Naive thymus-derived CD4-positive, alpha-beta T cell (primary cell): ENCODE measurements around the gene PDE5A. TPM values are rescaled to one million over a fixed set of nuclear protein-coding genes. Genes with fewer than 3 reads are reported as not detected.
"Not testable (repeated sequence)": the region's sequence is repeated elsewhere in the genome, so short reads cannot be mapped to it uniquely, and the experiment has no call there.

Experiments
- ATAC-seq: fragments of 150-1000 bp; cut with Tn5 transposase; 2 replicates; pipeline ENCODE4 v1.10.0; 2021; ENCODE audit warnings: mild to moderate bottlenecking, moderate library complexity
- CTCF ChIA-PET: fragments of 350-600 bp; sonication (Branson Sonifier 250); formaldehyde crosslinking; loops from one replicate; lab custom pipeline; 2021; ENCODE audit warnings: antibody characterized with exemption; lab: Charles Lee
- POLR2A ChIA-PET: fragments of 350-600 bp; sonication (Branson Sonifier 250); formaldehyde crosslinking; loops from one replicate; lab custom pipeline; 2021; ENCODE audit warnings: antibody characterized with exemption, inconsistent platforms; lab: Charles Lee
- DNase-seq, 9 donors: peaks; one replicate each; pipeline versions ENCODE4 v3.0.0 to v3.0.0-alpha.2; 2020 to 2022; ENCODE audit warnings: mixed read lengths in 1 of 9
- H3K27ac ChIP-seq: one replicate; pipeline ENCODE4 v1.7.0; 2013; ENCODE audit warnings: mild to moderate bottlenecking, low read depth, low read length, moderate library complexity
- H3K27me3 ChIP-seq, 2 donors: one replicate each; pipeline ENCODE4 v1.7.0; 2013; ENCODE audit warnings: low read length in 2 of 2, mild to moderate bottlenecking in 2 of 2, moderate library complexity in 2 of 2; ENCODE audit not compliant: control insufficient read depth in 2 of 2, insufficient read depth in 2 of 2
- H3K36me3 ChIP-seq, 3 experiments: 1 replicate in 2 of 3; 2 replicates in 1 of 3; pipeline ENCODE4 v1.7.0; 2013; ENCODE audit warnings: low read length in 3 of 3, mild to moderate bottlenecking in 3 of 3, moderate library complexity in 1 of 3; ENCODE audit not compliant: insufficient read depth in 3 of 3, control insufficient read depth in 2 of 3
- H3K4me1 ChIP-seq, 2 donors: one replicate each; pipeline ENCODE4 v1.7.0; 2013; ENCODE audit warnings: low read length in 2 of 2, mild to moderate bottlenecking in 2 of 2, moderate library complexity in 1 of 2; ENCODE audit not compliant: control insufficient read depth in 2 of 2, insufficient read depth in 2 of 2
- H3K4me3 ChIP-seq: 2 replicates; pipeline ENCODE4 v1.7.0; 2013; ENCODE audit warnings: mild to moderate bottlenecking, low read length
- H3K9me3 ChIP-seq, 3 experiments: 1 replicate in 2 of 3; 2 replicates in 1 of 3; pipeline ENCODE4 v1.7.0; 2013; ENCODE audit warnings: low read length in 3 of 3; ENCODE audit not compliant: control insufficient read depth in 2 of 3
- H3K27ac Mint-ChIP-seq, 9 donors: one replicate each; pipeline ENCODE4 v1.8.0; 2020 to 2022; ENCODE audit warnings: mixed read lengths in 9 of 9, mild to moderate bottlenecking in 8 of 9, moderate library complexity in 5 of 9, inconsistent platforms in 2 of 9
- H3K27me3 Mint-ChIP-seq, 5 donors: one replicate each; pipeline ENCODE4 v1.8.0; 2021 to 2022; ENCODE audit warnings: mixed read lengths in 5 of 5, mild to moderate bottlenecking in 1 of 5
- H3K36me3 Mint-ChIP-seq, 5 donors: one replicate each; pipeline ENCODE4 v1.8.0; 2020 to 2022; ENCODE audit warnings: mixed read lengths in 5 of 5, mild to moderate bottlenecking in 3 of 5, inconsistent platforms in 1 of 5
- H3K4me1 Mint-ChIP-seq, 7 donors: one replicate each; pipeline ENCODE4 v1.8.0; 2020 to 2022; ENCODE audit warnings: mixed read lengths in 7 of 7, mild to moderate bottlenecking in 3 of 7, inconsistent platforms in 1 of 7
- H3K4me3 Mint-ChIP-seq, 10 donors: one replicate each; pipeline ENCODE4 v1.8.0; 2020 to 2022; ENCODE audit warnings: mild to moderate bottlenecking in 10 of 10, mixed read lengths in 10 of 10, moderate library complexity in 6 of 10, inconsistent platforms in 2 of 10
- H3K9me3 Mint-ChIP-seq, 11 donors: one replicate each; pipeline ENCODE4 v1.8.0; 2020 to 2022; ENCODE audit warnings: mixed read lengths in 11 of 11, mild to moderate bottlenecking in 4 of 11, inconsistent platforms in 1 of 11, moderate library complexity in 1 of 11
- intact Hi-C, 2 donors: fragments of 100-400 bp; cut with micrococcal nuclease; formaldehyde crosslinking; loops; one replicate each; pipeline ENCODE4 v1.15.1; 2023
- polyA plus RNA-seq, 2 donors: library from polyadenylated mRNA; unstranded; fragments of 300-500 nt; fragmentation: Illumina TruSeq; gene quantifications; one replicate each; pipeline ENCODE4 v1.2.3, GENCODE V29; 2021
- total RNA-seq, 6 experiments: library from RNA in 5 of 6; stranded (reverse) in 5 of 6; gene quantifications; 1 replicate in 5 of 6; 2 replicates in 1 of 6; pipeline ENCODE4 v1.2.3 and lab custom pipeline; 2021 to 2026

PDE5A gene
- total and polyA plus RNA-seq, 7 experiments from 2014 or later, result 0.21 to 2.6 (median 0.65) TPM

DNA sequence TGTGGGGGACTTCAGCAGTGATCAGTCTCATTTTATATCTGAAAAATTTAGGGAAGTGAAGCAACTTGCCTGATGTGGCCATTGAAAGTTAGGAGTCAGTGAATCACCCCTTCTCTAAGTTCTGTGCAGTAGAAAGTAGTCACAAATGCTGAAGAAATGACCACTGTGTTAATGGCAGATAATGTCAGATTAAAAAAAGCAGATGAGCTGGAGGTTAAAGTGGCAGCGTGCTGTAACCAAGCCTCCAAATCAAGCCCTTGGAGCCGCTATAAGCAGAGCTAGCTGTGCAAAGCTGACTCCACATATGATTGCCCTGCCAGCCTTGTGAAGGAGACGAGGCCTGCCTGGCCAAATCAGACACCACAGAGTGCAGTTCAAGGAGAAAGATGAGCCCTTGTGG, 39.2 kb upstream of the PDE5A start:
- Mint-ChIP-seq H3K4me3 (no peak overlapping the region), H3K36me3 (no peaks in the 10 kb centered on the region), H3K9me3 (peaks cover 0 to 2% (median 0%) of the 10 kb centered on the region in 11 donors), H3K4me1 (peaks cover 0 to 1% (median 0%) of the 10 kb centered on the region in 7 donors), H3K27ac (no peak overlapping the region), H3K27me3 (peaks cover 12 to 24% (median 17%) of the 10 kb centered on the region in 5 donors)
- ChIA-PET CTCF (no interaction called here), POLR2A (no interaction called here)
- no peak overlapping the region for H3K4me3 ChIP-seq
- no peaks in the 10 kb centered on the region for H3K9me3 ChIP-seq
- DNase-seq, result no peak
- intact Hi-C loops, result no loop called here
- no peaks in the 10 kb centered on the region for H3K4me1 ChIP-seq
- H3K27me3 ChIP-seq, result no peaks in the 10 kb centered on the region
- no peaks in the 10 kb centered on the region for H3K36me3 ChIP-seq
- no peak overlapping the region for H3K27ac ChIP-seq
- ATAC-seq, result no peak

DNA sequence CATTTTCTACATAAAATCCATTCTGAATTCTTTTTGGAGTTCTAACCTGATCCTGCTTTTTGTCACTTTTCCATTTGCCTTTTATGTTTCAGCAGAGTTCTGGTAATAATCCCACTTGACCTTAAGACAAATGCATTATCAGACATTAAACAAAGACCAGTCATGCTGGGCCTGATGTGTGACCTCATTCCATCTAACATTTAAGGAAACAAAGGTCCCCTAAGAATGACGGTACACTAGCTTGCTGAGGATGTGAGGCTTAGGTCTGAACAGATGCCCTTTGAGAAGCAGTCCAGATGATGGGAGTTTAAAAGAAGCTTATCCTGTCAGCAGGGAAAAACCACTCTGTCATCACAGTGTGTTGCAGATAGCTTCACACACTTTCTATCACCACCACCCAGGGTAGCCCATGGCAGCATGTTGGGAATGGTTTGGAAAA, 38.1 kb upstream of the PDE5A start:
- no peaks in the 10 kb centered on the region for H3K9me3 ChIP-seq
- no peak for ATAC-seq
- DNase-seq, result no peak
- H3K27ac Mint-ChIP-seq, result no peak overlapping the region
- H3K27me3 ChIP-seq, result no peaks in the 10 kb centered on the region
- H3K36me3 Mint-ChIP-seq, result no peaks in the 10 kb centered on the region
- no peak overlapping the region for H3K4me3 ChIP-seq
- peaks cover 0 to 2% (median 0%) of the 10 kb centered on the region in 11 donors for H3K9me3 Mint-ChIP-seq
- no peaks in the 10 kb centered on the region for H3K4me1 ChIP-seq
- H3K4me1 Mint-ChIP-seq, result peaks cover 0 to 3% (median 0%) of the 10 kb centered on the region in 7 donors
- intact Hi-C loops, result no loop called here
- no peaks in the 10 kb centered on the region for H3K36me3 ChIP-seq
- H3K4me3 Mint-ChIP-seq, result no peak overlapping the region
- peaks cover 13 to 33% (median 25%) of the 10 kb centered on the region in 5 donors for H3K27me3 Mint-ChIP-seq
- H3K27ac ChIP-seq, result no peak overlapping the region
- CTCF ChIA-PET, result no interaction called here
- POLR2A ChIA-PET, result no interaction called here

DNA sequence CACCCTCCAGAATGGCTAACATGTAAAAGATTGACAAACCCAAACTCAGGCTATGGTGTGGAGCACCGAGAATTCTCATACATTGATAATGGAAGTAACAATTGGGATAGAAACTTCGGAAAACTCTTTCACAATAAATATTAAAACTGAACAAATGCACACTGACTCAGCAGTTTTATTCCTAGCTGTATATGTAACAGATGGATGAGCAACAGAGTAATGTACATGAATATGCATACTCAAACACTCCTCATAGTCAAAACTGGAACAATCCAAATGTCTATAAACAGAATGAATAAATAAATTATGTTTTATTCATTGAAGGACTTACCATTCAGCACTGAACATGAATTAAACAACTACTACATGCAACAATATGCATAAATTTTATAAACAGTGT, 37.1 kb upstream of the PDE5A start:
- H3K27ac Mint-ChIP-seq, result no peak overlapping the region
- Histone ChIP-seq H3K36me3 (no peaks in the 10 kb centered on the region), H3K4me1 (no peaks in the 10 kb centered on the region), H3K4me3 (no peak overlapping the region), H3K27ac (no peak overlapping the region), H3K27me3 (no peaks in the 10 kb centered on the region), H3K9me3 (no peaks in the 10 kb centered on the region)
- peaks cover 0 to 2% (median 0%) of the 10 kb centered on the region in 11 donors for H3K9me3 Mint-ChIP-seq
- H3K4me1 Mint-ChIP-seq, result peaks cover 0 to 3% (median 0%) of the 10 kb centered on the region in 7 donors
- POLR2A ChIA-PET, result no interaction called here
- ATAC-seq, result no peak
- peaks cover 13 to 40% (median 31%) of the 10 kb centered on the region in 5 donors for H3K27me3 Mint-ChIP-seq
- H3K4me3 Mint-ChIP-seq, result no peak overlapping the region
- intact Hi-C loops, result no loop called here
- H3K36me3 Mint-ChIP-seq, result no peaks in the 10 kb centered on the region
- DNase-seq, result no peak
- CTCF ChIA-PET, result no interaction called here

DNA sequence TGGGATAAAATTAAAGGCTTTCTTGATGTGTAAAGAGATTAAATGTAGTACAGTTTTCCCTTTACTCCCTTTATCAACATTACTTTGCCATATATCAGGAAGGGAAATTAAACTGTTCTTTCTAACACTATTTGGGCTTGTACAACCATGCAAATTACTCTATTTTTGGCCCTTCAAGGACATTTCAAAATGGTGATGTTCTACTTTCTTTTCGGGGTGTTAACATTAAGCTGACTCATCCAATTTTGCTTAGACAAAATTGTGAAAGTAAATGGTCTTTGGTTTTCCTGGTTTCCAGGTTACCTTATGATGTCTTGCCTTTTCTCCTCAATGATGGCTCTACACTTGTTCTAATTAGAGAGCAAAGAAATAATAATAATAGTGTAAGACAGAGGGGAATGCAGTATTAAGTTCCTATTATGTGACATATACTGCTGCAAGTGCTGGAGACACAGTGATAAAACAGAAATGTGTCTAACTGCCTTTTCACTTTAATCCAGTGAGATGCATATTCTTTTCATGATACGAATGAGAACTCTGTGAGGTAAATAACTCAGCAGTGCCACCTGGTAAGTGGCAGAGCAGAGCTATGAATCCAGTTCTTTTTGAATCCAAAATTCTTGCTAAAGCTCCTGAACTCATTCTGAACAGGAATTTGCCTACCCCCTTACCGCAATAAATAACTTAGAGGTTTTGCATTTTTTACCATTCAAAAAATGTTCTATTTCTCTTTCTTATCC, 35.7 kb upstream of the PDE5A start:
- Mint-ChIP-seq H3K27ac (no peak overlapping the region), H3K9me3 (peaks cover 0 to 2% (median 0%) of the 10 kb centered on the region in 11 donors), H3K4me3 (no peak overlapping the region), H3K36me3 (no peaks in the 10 kb centered on the region), H3K4me1 (peaks cover 0 to 3% (median 0%) of the 10 kb centered on the region in 7 donors), H3K27me3 (peaks cover 14 to 41% (median 31%) of the 10 kb centered on the region in 5 donors)
- ChIA-PET CTCF (no interaction called here), POLR2A (no interaction called here)
- intact Hi-C loops, result no loop called here
- no peak for ATAC-seq
- DNase-seq, result no peak
- Histone ChIP-seq H3K4me1 (no peaks in the 10 kb centered on the region), H3K27ac (no peak overlapping the region), H3K4me3 (no peak overlapping the region), H3K9me3 (no peaks in the 10 kb centered on the region), H3K27me3 (no peaks in the 10 kb centered on the region), H3K36me3 (no peaks in the 10 kb centered on the region)

DNA sequence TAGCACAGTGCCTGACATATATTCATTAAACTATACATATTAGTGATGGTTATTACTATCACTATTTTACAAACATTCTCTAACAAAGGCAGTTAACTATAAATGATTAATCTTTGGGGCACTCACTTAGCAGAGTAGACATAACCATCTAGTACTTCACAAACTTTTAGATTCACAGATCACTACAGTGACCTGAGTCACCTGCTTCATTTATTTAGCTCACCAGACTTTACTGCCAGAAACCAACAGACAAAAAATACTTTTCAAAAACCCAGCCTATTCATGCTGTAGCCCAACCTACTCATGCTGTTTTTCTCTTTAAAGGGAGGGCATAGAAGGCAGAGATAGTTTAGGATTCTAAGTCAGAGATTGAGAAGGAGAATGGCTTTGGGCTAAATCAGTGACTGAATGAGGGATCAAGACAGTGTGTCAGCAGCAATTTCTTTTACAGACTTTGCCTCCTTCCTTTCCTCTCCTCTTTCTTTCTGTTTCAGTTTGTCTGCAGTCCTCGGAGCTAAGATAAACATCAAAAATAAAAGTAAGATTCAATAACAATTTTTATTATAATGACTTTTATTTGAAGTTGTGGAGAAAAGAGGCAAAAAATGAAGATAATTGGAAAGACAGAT, 34.7 kb upstream of the PDE5A start:
- intact Hi-C loops, result no loop called here
- Mint-ChIP-seq H3K4me1 (peaks cover 0 to 3% (median 0%) of the 10 kb centered on the region in 7 donors), H3K27me3 (peaks cover 15 to 37% (median 31%) of the 10 kb centered on the region in 5 donors), H3K27ac (no peak overlapping the region), H3K9me3 (peaks cover 0 to 2% (median 0%) of the 10 kb centered on the region in 11 donors), H3K36me3 (no peaks in the 10 kb centered on the region), H3K4me3 (no peak overlapping the region)
- no peak overlapping the region for H3K27ac ChIP-seq
- POLR2A ChIA-PET, result no interaction called here
- H3K27me3 ChIP-seq, result no peaks in the 10 kb centered on the region
- DNase-seq, result no peak
- H3K36me3 ChIP-seq, result no peaks in the 10 kb centered on the region
- H3K4me1 ChIP-seq, result no peaks in the 10 kb centered on the region
- no peaks in the 10 kb centered on the region for H3K9me3 ChIP-seq
- no peak for ATAC-seq
- H3K4me3 ChIP-seq, result no peak overlapping the region
- CTCF ChIA-PET, result no interaction called here

DNA sequence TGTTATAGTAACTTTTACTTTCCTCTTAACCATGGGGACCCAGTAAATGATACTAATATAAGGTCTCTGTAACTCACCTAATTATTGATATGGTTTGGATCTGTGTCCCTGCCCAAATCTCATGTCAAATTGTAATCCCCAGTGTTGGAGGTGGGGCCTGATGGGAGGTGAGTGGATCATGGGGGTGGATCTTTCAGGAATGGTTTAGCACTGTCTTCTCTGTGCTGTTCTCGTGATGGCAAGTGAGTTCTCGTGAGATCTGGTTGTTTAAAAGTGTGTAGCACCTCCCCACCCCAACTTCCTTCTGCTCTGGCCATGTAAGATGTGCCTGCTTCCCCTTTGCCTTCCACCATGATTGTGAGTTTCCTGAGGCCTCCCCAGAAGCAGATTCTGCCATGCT, 34.0 kb upstream of the PDE5A start:
- H3K9me3 ChIP-seq, H3K4me1 Mint-ChIP-seq, H3K4me1 ChIP-seq, POLR2A ChIA-PET, intact Hi-C loops, H3K27me3 ChIP-seq, DNase-seq, H3K27ac ChIP-seq, H3K36me3 ChIP-seq, ATAC-seq, H3K4me3 ChIP-seq, CTCF ChIA-PET, H3K9me3 Mint-ChIP-seq, H3K4me3 Mint-ChIP-seq, H3K27ac Mint-ChIP-seq, H3K36me3 Mint-ChIP-seq: not testable (repeated sequence)
- peaks cover 15 to 37% (median 31%) of the 10 kb centered on the region in 5 donors for H3K27me3 Mint-ChIP-seq
